GM21737 (cell line): ENCODE measurements around the gene UFD1.

Source experiments
- ATAC-seq: cut with Tn5 transposase; IDR thresholded peaks from one replicate; pipeline ENCODE4 v1.9.1; 2021; ENCODE audit warnings: mild to moderate bottlenecking, moderate library complexity; ENCODE audit not compliant: unreplicated experiment

UFD1 gene

GRCh38 chr22:19497245-19497644 is 18.3 kb upstream of the UFD1 start:
- ATAC-seq: no peak

- ATAC-seq: no peak
Measured at GRCh38 chr22:19496324-19496630, 17.3 kb upstream of the UFD1 start.

GRCh38 chr22:19495562-19496323 is 16.8 kb upstream of the UFD1 start:
- ATAC-seq: no peak

- ATAC-seq: no peak
Measured at GRCh38 chr22:19494676-19495173, 15.7 kb upstream of the UFD1 start.

- no peak for ATAC-seq
Measured at GRCh38 chr22:19494001-19494560, 15.1 kb upstream of the UFD1 start.

GRCh38 chr22:19492504-19493174 is 13.6 kb upstream of the UFD1 start:
- no peak for ATAC-seq

GRCh38 chr22:19490628-19491230 is 11.7 kb upstream of the UFD1 start:
- ATAC-seq: no peak

GRCh38 chr22:19488884-19489843 is 10.2 kb upstream of the UFD1 start:
- no peak for ATAC-seq

- ATAC-seq: no peak
Measured at GRCh38 chr22:19488285-19488684, 9.3 kb upstream of the UFD1 start.

- no peak for ATAC-seq
Measured at GRCh38 chr22:19483481-19484244, 4.7 kb upstream of the UFD1 start.

GRCh38 chr22:19482297-19482696 is 3.3 kb upstream of the UFD1 start:
- ATAC-seq: no peak

GRCh38 chr22:19480789-19481188 is 1.8 kb upstream of the UFD1 start:
- ATAC-seq: no peak

GRCh38 chr22:19480173-19480568 is 1.2 kb upstream of the UFD1 start:
- no peak for ATAC-seq

GRCh38 chr22:19479355-19480172 is 571 bp upstream of the UFD1 start, which contains the start of gene CDC45:
CDC45 (plus strand) TSS chr22:19479920; CDS start chr22:19479969, 49 bp downstream.
- ATAC-seq: peak; percentile 84

- no peak for ATAC-seq
Measured at GRCh38 chr22:19478045-19478900, 720 bp downstream of the UFD1 start.

GRCh38 chr22:19477321-19478044 is 1.5 kb downstream of the UFD1 start:
- ATAC-seq: no peak

- ATAC-seq: no peak
Measured at GRCh38 chr22:19476023-19476422, 3.0 kb downstream of the UFD1 start.
